ENCODE measurements around the gene MRAP2.

Gene MRAP2

DNA sequence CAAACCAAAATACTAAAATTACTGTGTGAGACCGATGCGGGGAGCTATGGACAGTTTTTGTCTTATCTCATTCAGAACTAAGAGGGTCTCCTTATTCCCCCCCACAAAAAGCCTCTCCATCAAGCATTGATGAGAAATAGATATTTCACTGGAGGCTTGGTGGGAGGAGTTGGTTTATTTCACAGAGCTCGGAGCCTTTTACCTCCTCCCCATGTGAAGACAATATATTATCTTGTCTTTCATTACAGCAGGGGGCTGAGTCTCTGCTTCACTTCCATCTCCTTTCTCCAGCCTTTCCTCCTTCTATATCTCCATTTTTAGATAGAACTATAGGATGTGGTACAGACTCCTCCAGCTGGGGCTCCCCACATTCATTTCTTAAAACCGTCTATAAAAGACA is 29.9 kb upstream of the MRAP2 start:
- H3K4me2 ChIP-seq (ENCODE audit: low read length), result no peak overlapping the region
- H4K91ac ChIP-seq (ENCODE audit: low read depth, low read length), result no peak overlapping the region
- no peaks in the 10 kb centered on the region for H3K79me2 ChIP-seq (ENCODE audit: control insufficient read depth, insufficient read depth, low read length, poor library complexity)
- no peaks in the 10 kb centered on the region for H3K9me3 ChIP-seq (ENCODE audit: insufficient read depth, low read depth, low read length)
- H3K4me3 ChIP-seq (ENCODE audit: low read depth, low read length), result no peak overlapping the region
- H3K36me3 ChIP-seq (ENCODE audit: control insufficient read depth in 1 of 2, insufficient read depth in 2 of 2, low read length in 2 of 2), result no peaks in the 10 kb centered on the region
- H3K18ac ChIP-seq (ENCODE audit: low read length), result no peak overlapping the region
- WGBS (ENCODE audit: extremely low coverage, insufficient coverage, insufficient read length), result no CpG with 5 or more reads among the region's 4 CpGs
- no peaks in the 10 kb centered on the region for H3K4me1 ChIP-seq (ENCODE audit: control insufficient read depth in 1 of 2, insufficient read depth in 2 of 2, low read length in 2 of 2)
- H3K23ac ChIP-seq (ENCODE audit: low read length), result no peak overlapping the region
- no peak for DNase-seq
- no peaks in the 10 kb centered on the region for H3K27me3 ChIP-seq (ENCODE audit: insufficient read depth, low read length)
- no peak overlapping the region for H4K8ac ChIP-seq (ENCODE audit: low read depth, low read length)
- no peak overlapping the region for H3K9ac ChIP-seq (ENCODE audit: low read length)
- H4K12ac ChIP-seq (ENCODE audit: low read depth, low read length), result no peak overlapping the region
- no peaks in the 10 kb centered on the region for H3K79me1 ChIP-seq (ENCODE audit: low read length)
- no peak overlapping the region for H2AFZ ChIP-seq (ENCODE audit: insufficient read depth, low read length, poor library complexity)
- H2BK120ac ChIP-seq (ENCODE audit: insufficient read depth, low read length, poor library complexity), result no peak overlapping the region
- H2AK5ac ChIP-seq (ENCODE audit: low read length), result no peak overlapping the region
- H3K27ac ChIP-seq (ENCODE audit: low read depth, low read length), result no peak overlapping the region
- no peak overlapping the region for H2BK5ac ChIP-seq (ENCODE audit: low read depth, low read length, poor library complexity)
- H3K14ac ChIP-seq (ENCODE audit: low read length), result no peak overlapping the region
- no peak overlapping the region for H2BK12ac ChIP-seq (ENCODE audit: low read length)
- H3K4ac ChIP-seq (ENCODE audit: low read depth, low read length), result no peak overlapping the region

DNA sequence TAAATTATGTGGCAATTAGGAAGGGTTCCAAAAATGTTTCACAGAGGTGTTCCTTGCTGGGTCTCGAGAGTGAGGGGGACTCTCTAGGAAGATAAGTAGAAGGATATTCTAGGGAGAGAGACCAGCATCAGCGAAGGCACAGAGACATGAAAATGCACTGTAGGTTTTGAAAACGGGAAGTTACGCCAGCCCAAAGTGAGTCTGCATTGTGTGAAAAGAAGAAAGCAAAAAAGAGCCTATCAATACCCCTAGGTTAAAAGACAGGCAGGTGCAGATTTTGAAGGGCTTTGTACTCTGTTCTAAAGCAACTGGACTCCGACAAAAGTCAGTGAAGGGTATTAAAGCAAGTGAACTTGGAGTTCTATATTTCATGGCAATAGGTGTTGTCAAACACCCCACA is 25.7 kb upstream of the MRAP2 start:
- no peak overlapping the region for H3K4ac ChIP-seq (ENCODE audit: low read depth, low read length)
- H3K18ac ChIP-seq (ENCODE audit: low read length), result no peak overlapping the region
- H3K9me3 ChIP-seq (ENCODE audit: insufficient read depth, low read depth, low read length), result no peaks in the 10 kb centered on the region
- no peak overlapping the region for H3K4me3 ChIP-seq (ENCODE audit: low read depth, low read length)
- H3K14ac ChIP-seq (ENCODE audit: low read length), result no peak overlapping the region
- H3K4me1 ChIP-seq (ENCODE audit: control insufficient read depth in 1 of 2, insufficient read depth in 2 of 2, low read length in 2 of 2), result no peaks in the 10 kb centered on the region
- H4K12ac ChIP-seq (ENCODE audit: low read depth, low read length), result no peak overlapping the region
- H3K79me2 ChIP-seq (ENCODE audit: control insufficient read depth, insufficient read depth, low read length, poor library complexity), result no peaks in the 10 kb centered on the region
- H2BK120ac ChIP-seq (ENCODE audit: insufficient read depth, low read length, poor library complexity), result no peak overlapping the region
- no peak overlapping the region for H3K27ac ChIP-seq (ENCODE audit: low read depth, low read length)
- no peak overlapping the region for H3K23ac ChIP-seq (ENCODE audit: low read length)
- H3K36me3 ChIP-seq (ENCODE audit: control insufficient read depth in 1 of 2, insufficient read depth in 2 of 2, low read length in 2 of 2), result no peaks in the 10 kb centered on the region
- no peak overlapping the region for H2BK5ac ChIP-seq (ENCODE audit: low read depth, low read length, poor library complexity)
- no peak overlapping the region for H2AFZ ChIP-seq (ENCODE audit: insufficient read depth, low read length, poor library complexity)
- no peak overlapping the region for H4K8ac ChIP-seq (ENCODE audit: low read depth, low read length)
- H2BK12ac ChIP-seq (ENCODE audit: low read length), result no peak overlapping the region
- no peaks in the 10 kb centered on the region for H3K27me3 ChIP-seq (ENCODE audit: insufficient read depth, low read length)
- no CpG with 5 or more reads among the region's 5 CpGs for WGBS (ENCODE audit: extremely low coverage, insufficient coverage, insufficient read length)
- H3K4me2 ChIP-seq (ENCODE audit: low read length), result no peak overlapping the region
- no peaks in the 10 kb centered on the region for H3K79me1 ChIP-seq (ENCODE audit: low read length)
- H4K91ac ChIP-seq (ENCODE audit: low read depth, low read length), result no peak overlapping the region
- no peak overlapping the region for H2AK5ac ChIP-seq (ENCODE audit: low read length)
- no peak overlapping the region for H3K9ac ChIP-seq (ENCODE audit: low read length)
- no peak for DNase-seq

DNA sequence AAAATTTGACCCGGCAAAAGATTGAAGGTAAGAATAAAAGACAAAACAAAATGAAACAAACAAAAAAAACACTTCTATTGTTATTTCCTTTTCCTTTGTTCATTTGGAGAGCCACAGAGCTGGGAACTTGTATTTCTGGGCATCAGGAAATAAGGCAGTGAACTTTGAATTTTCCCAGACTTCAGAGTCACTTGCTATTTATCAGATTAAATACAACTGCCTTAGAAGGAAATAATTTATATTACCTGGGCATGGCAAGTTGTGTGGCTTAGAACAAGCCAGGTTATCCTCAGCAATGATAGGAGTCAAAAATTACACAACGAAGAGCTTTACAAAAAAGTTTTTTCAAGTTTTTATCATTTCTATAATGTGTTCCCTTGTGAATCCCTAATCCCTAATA is 20.2 kb upstream of the MRAP2 start:
- Histone ChIP-seq H2BK5ac (ENCODE audit: low read depth, low read length, poor library complexity) (no peak overlapping the region), H3K14ac (ENCODE audit: low read length) (no peak overlapping the region), H3K4me1 (ENCODE audit: control insufficient read depth in 1 of 2, insufficient read depth in 2 of 2, low read length in 2 of 2) (no peaks in the 10 kb centered on the region), H3K36me3 (ENCODE audit: control insufficient read depth in 1 of 2, insufficient read depth in 2 of 2, low read length in 2 of 2) (no peaks in the 10 kb centered on the region), H4K12ac (ENCODE audit: low read depth, low read length) (no peak overlapping the region), H3K9ac (ENCODE audit: low read length) (no peak overlapping the region), H3K79me2 (ENCODE audit: control insufficient read depth, insufficient read depth, low read length, poor library complexity) (no peaks in the 10 kb centered on the region), H3K27me3 (ENCODE audit: insufficient read depth, low read length) (no peaks in the 10 kb centered on the region), H2AFZ (ENCODE audit: insufficient read depth, low read length, poor library complexity) (no peak overlapping the region), H4K91ac (ENCODE audit: low read depth, low read length) (no peak overlapping the region), H4K8ac (ENCODE audit: low read depth, low read length) (no peak overlapping the region), H3K4me2 (ENCODE audit: low read length) (no peak overlapping the region), H2BK120ac (ENCODE audit: insufficient read depth, low read length, poor library complexity) (no peak overlapping the region), H2BK12ac (ENCODE audit: low read length) (no peak overlapping the region), H3K4ac (ENCODE audit: low read depth, low read length) (no peak overlapping the region), H3K4me3 (ENCODE audit: low read depth, low read length) (no peak overlapping the region), H3K79me1 (ENCODE audit: low read length) (no peaks in the 10 kb centered on the region), H3K18ac (ENCODE audit: low read length) (no peak overlapping the region), H3K23ac (ENCODE audit: low read length) (no peak overlapping the region), H3K27ac (ENCODE audit: low read depth, low read length) (no peak overlapping the region), H2AK5ac (ENCODE audit: low read length) (no peak overlapping the region), H3K9me3 (ENCODE audit: insufficient read depth, low read depth, low read length) (no peaks in the 10 kb centered on the region)
- DNase-seq, result no peak
- WGBS (ENCODE audit: extremely low coverage, insufficient coverage, insufficient read length), result no CpG with 5 or more reads among the region's 2 CpGs

DNA sequence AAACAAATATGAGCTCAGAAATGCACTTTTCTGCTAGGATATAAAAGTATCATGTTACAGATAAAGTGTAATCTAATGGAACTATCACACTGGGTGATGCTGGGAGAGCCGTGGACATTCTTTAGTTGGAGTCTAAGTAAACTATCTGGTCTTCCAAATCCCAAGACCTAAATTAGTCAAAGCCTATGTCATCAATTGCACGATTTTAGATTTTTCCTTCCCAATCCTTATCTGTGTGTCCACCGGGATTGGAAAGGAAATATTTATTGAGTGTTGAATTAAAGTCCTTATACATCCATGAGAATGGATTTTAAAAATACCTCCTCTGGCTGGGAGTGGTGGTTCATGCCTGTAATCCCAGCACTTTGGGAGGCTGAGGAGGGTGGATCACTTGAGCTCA is 19.6 kb upstream of the MRAP2 start:
- Histone ChIP-seq H3K4ac (ENCODE audit: low read depth, low read length) (no peak overlapping the region), H4K12ac (ENCODE audit: low read depth, low read length) (no peak overlapping the region), H3K4me3 (ENCODE audit: low read depth, low read length) (no peak overlapping the region), H3K14ac (ENCODE audit: low read length) (no peak overlapping the region), H2BK12ac (ENCODE audit: low read length) (no peak overlapping the region), H3K23ac (ENCODE audit: low read length) (no peak overlapping the region), H2BK120ac (ENCODE audit: insufficient read depth, low read length, poor library complexity) (no peak overlapping the region), H3K4me2 (ENCODE audit: low read length) (no peak overlapping the region), H3K79me2 (ENCODE audit: control insufficient read depth, insufficient read depth, low read length, poor library complexity) (no peaks in the 10 kb centered on the region), H2AFZ (ENCODE audit: insufficient read depth, low read length, poor library complexity) (no peak overlapping the region), H2BK5ac (ENCODE audit: low read depth, low read length, poor library complexity) (no peak overlapping the region), H3K9me3 (ENCODE audit: insufficient read depth, low read depth, low read length) (no peaks in the 10 kb centered on the region), H3K79me1 (ENCODE audit: low read length) (no peaks in the 10 kb centered on the region), H3K4me1 (ENCODE audit: control insufficient read depth in 1 of 2, insufficient read depth in 2 of 2, low read length in 2 of 2) (no peaks in the 10 kb centered on the region), H3K27me3 (ENCODE audit: insufficient read depth, low read length) (no peaks in the 10 kb centered on the region), H2AK5ac (ENCODE audit: low read length) (no peak overlapping the region), H3K18ac (ENCODE audit: low read length) (no peak overlapping the region), H4K8ac (ENCODE audit: low read depth, low read length) (no peak overlapping the region), H3K9ac (ENCODE audit: low read length) (no peak overlapping the region), H3K36me3 (ENCODE audit: control insufficient read depth in 1 of 2, insufficient read depth in 2 of 2, low read length in 2 of 2) (no peaks in the 10 kb centered on the region), H4K91ac (ENCODE audit: low read depth, low read length) (no peak overlapping the region), H3K27ac (ENCODE audit: low read depth, low read length) (no peak overlapping the region)
- no CpG with 5 or more reads among the region's 3 CpGs for WGBS (ENCODE audit: extremely low coverage, insufficient coverage, insufficient read length)
- no peak for DNase-seq
